Nephron progenitor cell (in vitro differentiated cells): ENCODE data around the gene RABGAP1.
A peak's percentile ranks its signal among the peaks of the same experiment; 100 is the strongest.

ENCODE experiments used
- DNase-seq: peaks from one replicate; pipeline ENCODE4 v3.0.0; 2021
- H3K27ac Mint-ChIP-seq: 2 replicates; pipeline ENCODE4 v1.8.0; 2021; ENCODE audit warnings: mild to moderate bottlenecking, moderate library complexity, mixed read lengths
- H3K27me3 Mint-ChIP-seq: 2 replicates; pipeline ENCODE4 v1.8.0; 2021; ENCODE audit warnings: mild to moderate bottlenecking, low read depth, mixed read lengths; ENCODE audit not compliant: poor library complexity
- H3K36me3 Mint-ChIP-seq: 2 replicates; pipeline ENCODE4 v1.8.0; 2021; ENCODE audit warnings: low read depth, mixed read lengths
- H3K4me1 Mint-ChIP-seq: 2 replicates; pipeline ENCODE4 v1.8.0; 2021; ENCODE audit warnings: mixed read lengths
- H3K4me3 Mint-ChIP-seq: 2 replicates; pipeline ENCODE4 v1.8.0; 2021; ENCODE audit warnings: mild to moderate bottlenecking, moderate library complexity, mixed read lengths
- H3K9me3 Mint-ChIP-seq: 2 replicates; pipeline ENCODE4 v1.8.0; 2021; ENCODE audit warnings: mild to moderate bottlenecking, moderate library complexity, mixed read lengths
- TF ChIP-seq, protein P1 (sequence below): fragments of 200-600 bp; sonication (generic); IDR thresholded peaks from 2 replicates; pipeline ENCODE4 v1.5.0; 2021; ENCODE audit warnings: antibody characterized with exemption

The RABGAP1 gene

DNA sequence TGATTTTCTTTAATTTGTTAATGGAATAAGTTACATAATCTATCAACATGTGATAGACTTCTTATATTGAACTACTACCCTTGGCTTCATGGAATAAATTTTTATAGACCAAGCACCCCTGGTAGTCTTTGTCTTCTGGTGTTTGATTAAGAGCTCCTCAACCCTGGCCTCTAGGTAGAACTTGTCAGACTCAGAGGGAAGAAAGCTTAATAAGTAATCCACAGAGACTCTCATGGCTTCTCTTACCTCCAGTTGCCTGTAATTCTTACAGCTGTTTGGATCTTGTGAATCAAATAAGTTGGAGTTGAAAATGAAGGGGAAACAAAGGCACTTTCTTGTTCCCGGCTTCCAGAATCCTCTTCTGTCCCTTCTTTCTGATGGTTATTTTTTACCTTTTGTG is 85.6 kb downstream of the RABGAP1 start:
- H3K9me3 Mint-ChIP-seq = no peaks in the 10 kb centered on the region
- TF ChIP-seq, protein P1, sequence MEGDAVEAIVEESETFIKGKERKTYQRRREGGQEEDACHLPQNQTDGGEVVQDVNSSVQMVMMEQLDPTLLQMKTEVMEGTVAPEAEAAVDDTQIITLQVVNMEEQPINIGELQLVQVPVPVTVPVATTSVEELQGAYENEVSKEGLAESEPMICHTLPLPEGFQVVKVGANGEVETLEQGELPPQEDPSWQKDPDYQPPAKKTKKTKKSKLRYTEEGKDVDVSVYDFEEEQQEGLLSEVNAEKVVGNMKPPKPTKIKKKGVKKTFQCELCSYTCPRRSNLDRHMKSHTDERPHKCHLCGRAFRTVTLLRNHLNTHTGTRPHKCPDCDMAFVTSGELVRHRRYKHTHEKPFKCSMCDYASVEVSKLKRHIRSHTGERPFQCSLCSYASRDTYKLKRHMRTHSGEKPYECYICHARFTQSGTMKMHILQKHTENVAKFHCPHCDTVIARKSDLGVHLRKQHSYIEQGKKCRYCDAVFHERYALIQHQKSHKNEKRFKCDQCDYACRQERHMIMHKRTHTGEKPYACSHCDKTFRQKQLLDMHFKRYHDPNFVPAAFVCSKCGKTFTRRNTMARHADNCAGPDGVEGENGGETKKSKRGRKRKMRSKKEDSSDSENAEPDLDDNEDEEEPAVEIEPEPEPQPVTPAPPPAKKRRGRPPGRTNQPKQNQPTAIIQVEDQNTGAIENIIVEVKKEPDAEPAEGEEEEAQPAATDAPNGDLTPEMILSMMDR = no peak
- no peaks in the 10 kb centered on the region for H3K27me3 Mint-ChIP-seq
- no peaks in the 10 kb centered on the region for H3K4me1 Mint-ChIP-seq
- H3K4me3 Mint-ChIP-seq = no peak overlapping the region
- peaks cover 52% of the 10 kb centered on the region for H3K36me3 Mint-ChIP-seq
- peak overlapping the region; percentile 66 for H3K27ac Mint-ChIP-seq
- no peak for DNase-seq

DNA sequence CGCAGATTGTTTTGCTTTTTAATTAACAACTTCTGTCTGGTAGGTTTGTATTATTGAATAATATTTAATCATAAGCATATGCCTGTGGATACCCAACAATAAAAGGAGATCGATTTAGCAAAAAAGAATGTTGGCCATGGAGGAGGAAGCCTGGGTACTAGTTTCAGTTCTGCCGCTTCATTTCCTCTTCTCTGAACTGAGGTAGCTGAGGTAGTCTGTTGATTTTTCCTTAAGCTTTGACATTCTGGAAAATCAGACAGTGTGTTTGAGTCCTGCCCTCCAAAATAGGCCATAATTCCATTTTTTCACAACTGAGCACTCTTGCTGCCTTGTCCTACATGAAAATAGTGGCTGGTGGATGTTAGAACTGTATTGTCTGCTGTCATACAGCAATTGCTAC is 86.7 kb downstream of the RABGAP1 start:
- no peak for DNase-seq
- no peaks in the 10 kb centered on the region for H3K4me1 Mint-ChIP-seq
- no peaks in the 10 kb centered on the region for H3K9me3 Mint-ChIP-seq
- peaks cover 45% of the 10 kb centered on the region for H3K36me3 Mint-ChIP-seq
- no peak overlapping the region for H3K27ac Mint-ChIP-seq
- no peaks in the 10 kb centered on the region for H3K27me3 Mint-ChIP-seq
- TF ChIP-seq, protein P1 = no peak
- H3K4me3 Mint-ChIP-seq = no peak overlapping the region

DNA sequence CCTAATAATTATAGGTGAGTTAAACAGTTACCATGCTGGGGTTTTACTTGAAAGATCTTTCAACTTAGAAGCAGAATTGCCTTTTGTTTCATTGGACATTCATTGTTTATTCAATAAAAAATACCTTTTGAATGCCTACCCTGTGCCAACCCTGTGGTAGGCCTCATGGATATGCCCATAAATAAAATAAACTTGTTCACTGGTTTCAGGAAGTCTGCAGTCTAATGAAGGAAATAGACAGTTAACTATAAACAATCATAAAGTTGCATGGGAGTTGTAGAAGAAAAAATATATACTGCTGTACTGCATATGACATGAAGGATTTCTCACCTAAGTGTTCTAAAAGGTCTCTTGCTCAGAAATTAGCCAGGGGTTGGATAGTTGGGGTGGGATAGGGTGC is 87.3 kb downstream of the RABGAP1 start:
- DNase-seq = no peak
- no peak overlapping the region for H3K4me3 Mint-ChIP-seq
- TF ChIP-seq, protein P1 = no peak
- peaks cover 5% of the 10 kb centered on the region for H3K4me1 Mint-ChIP-seq
- H3K36me3 Mint-ChIP-seq = peaks cover 39% of the 10 kb centered on the region
- H3K9me3 Mint-ChIP-seq = no peaks in the 10 kb centered on the region
- peak overlapping the region; percentile 3 for H3K27ac Mint-ChIP-seq
- no peaks in the 10 kb centered on the region for H3K27me3 Mint-ChIP-seq

DNA sequence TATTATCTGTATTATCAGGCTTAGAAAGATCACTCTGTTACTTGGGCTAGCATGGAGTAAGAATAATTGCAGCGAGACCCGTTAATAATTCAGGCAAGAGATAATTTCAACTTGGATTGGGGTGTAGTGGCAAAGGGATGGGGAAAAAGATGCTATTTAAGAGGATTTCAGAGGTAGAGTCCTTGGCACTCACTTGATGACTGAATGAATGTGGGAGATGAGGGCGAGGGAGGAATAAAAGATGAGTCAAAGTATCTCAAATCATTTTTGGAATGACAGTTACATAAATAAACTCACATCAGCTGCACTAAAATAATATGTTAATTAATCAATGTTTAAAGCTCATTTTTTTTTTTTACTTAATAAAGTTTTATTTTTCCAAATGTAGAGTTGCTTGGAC is 88.2 kb downstream of the RABGAP1 start:
- Mint-ChIP-seq H3K36me3 (peaks cover 34% of the 10 kb centered on the region), H3K4me3 (no peak overlapping the region), H3K4me1 (peaks cover 13% of the 10 kb centered on the region), H3K27me3 (no peaks in the 10 kb centered on the region), H3K27ac (peak overlapping the region; percentile 43), H3K9me3 (no peaks in the 10 kb centered on the region)
- TF ChIP-seq, protein P1 = no peak
- DNase-seq = no peak

DNA sequence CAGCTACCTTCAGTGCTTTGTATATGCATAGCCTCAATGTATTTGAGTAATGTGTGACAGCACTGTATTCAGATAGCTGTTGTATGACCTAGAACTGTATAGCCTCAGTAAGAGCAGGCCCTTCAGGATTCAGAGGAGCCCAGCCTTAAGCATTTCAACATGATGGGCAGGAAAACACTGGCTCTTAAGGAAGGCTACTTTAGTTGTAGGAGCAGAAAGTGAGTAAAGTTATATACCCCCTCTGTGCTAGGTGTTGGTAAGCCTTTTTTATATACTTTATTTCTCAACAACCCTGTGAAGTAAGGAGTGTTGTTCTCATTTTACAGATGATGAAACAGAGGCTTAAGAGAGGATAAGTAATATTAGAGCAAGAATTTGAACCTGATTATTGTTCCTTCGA is 91.1 kb downstream of the RABGAP1 start:
- H3K4me1 Mint-ChIP-seq = peaks cover 21% of the 10 kb centered on the region
- no peak for DNase-seq
- TF ChIP-seq, protein P1 = no peak
- peak overlapping the region; percentile 95 for H3K27ac Mint-ChIP-seq
- H3K36me3 Mint-ChIP-seq = peaks cover 24% of the 10 kb centered on the region
- no peak overlapping the region for H3K4me3 Mint-ChIP-seq
- no peaks in the 10 kb centered on the region for H3K27me3 Mint-ChIP-seq
- no peaks in the 10 kb centered on the region for H3K9me3 Mint-ChIP-seq

DNA sequence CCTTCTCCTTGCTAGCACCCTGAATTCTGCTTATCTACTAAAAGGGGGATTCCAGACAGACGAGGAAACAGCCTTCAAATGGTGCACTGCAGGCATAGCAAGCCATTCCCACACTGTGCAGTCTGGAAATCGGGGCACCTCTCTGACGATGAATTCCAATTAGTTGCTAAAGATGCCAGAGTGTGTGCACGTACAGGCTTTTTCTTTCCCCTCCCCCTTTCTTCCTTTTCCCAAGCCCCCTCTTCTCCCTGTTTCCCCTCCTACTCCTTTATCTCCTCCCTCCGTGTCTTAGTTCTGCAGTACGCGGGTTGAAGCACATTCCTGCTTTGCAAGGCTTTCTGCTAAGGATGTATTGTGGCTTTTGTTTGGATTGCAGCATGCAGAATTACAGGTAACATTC is 92.5 kb downstream of the RABGAP1 start, which contains the start of gene GPR21:
Gene GPR21 (plus strand): TSS at position 316 of the 400 bp plus-strand sequence. CDS start 900 bp downstream, outside the sequence.
- H3K4me3 Mint-ChIP-seq = no peak within 1 kb of the TSS
- peaks cover 21% of the 10 kb centered on the region for H3K4me1 Mint-ChIP-seq
- peak within 1 kb of the TSS; percentile 79 for H3K27ac Mint-ChIP-seq
- no peak for DNase-seq
- no peaks in the 10 kb centered on the region for H3K27me3 Mint-ChIP-seq
- peaks cover 15% of the 10 kb centered on the region for H3K36me3 Mint-ChIP-seq
- TF ChIP-seq, protein P1 = no peak
- no peaks in the 10 kb centered on the region for H3K9me3 Mint-ChIP-seq
